HT-29 (cell line): ENCODE measurements around the gene COL12A1. TPM values are rescaled to one million over a fixed set of nuclear protein-coding genes. Genes with fewer than 3 reads are reported as not detected.

Source experiments
- DNase-seq: peaks from one replicate; pipeline ENCODE4 v3.0.0-alpha.2; 2015; ENCODE audit warnings: low spot score
- total RNA-seq: library from RNA; depleted of rRNA; stranded (reverse); fragments of >200 nt; shearing (Covaris generic); gene quantifications from 2 replicates; pipeline ENCODE4 v1.2.3, GENCODE V29; 2014

The COL12A1 gene
- total RNA-seq, 1 experiment from 2014 or later, result 0.05 TPM

GRCh38 chr6:75103431-75103830 lies 102.4 kb downstream of the COL12A1 start:
- DNase-seq, result no peak

- DNase-seq, result no peak
Observed at GRCh38 chr6:75102301-75102700, 103.6 kb downstream of the COL12A1 start.

- DNase-seq, result no peak
Observed at GRCh38 chr6:75101896-75102295, 104.0 kb downstream of the COL12A1 start.

- peak; percentile 55 for DNase-seq
Observed at GRCh38 chr6:75098709-75099108, 107.1 kb downstream of the COL12A1 start.

- DNase-seq, result no peak
Observed at GRCh38 chr6:75096966-75097365, 108.9 kb downstream of the COL12A1 start.

- no peak for DNase-seq
Observed at GRCh38 chr6:75094614-75095200, 111.1 kb downstream of the COL12A1 start.

- no peak for DNase-seq
Observed at GRCh38 chr6:75091467-75092190, 114.2 kb downstream of the COL12A1 start.

GRCh38 chr6:75090576-75090975 lies 115.3 kb downstream of the COL12A1 start:
- DNase-seq, result no peak

GRCh38 chr6:75089921-75090320 lies 115.9 kb downstream of the COL12A1 start:
- DNase-seq, result no peak

GRCh38 chr6:75089151-75089897 lies 116.5 kb downstream of the COL12A1 start:
- DNase-seq, result no peak

GRCh38 chr6:75085931-75086635 lies 119.8 kb downstream of the COL12A1 start:
- no peak for DNase-seq

GRCh38 chr6:75084872-75085381 lies 120.9 kb downstream of the COL12A1 start:
- DNase-seq, result no peak

GRCh38 chr6:75084018-75084417 lies 121.8 kb downstream of the COL12A1 start:
- no peak for DNase-seq

GRCh38 chr6:75081921-75082320 lies 123.9 kb downstream of the COL12A1 start:
- DNase-seq, result no peak

GRCh38 chr6:75081047-75081446 lies 124.8 kb downstream of the COL12A1 start:
- no peak for DNase-seq

- DNase-seq, result no peak
Observed at GRCh38 chr6:75079589-75079988, 126.3 kb downstream of the COL12A1 start.

GRCh38 chr6:75077701-75078100 lies 128.2 kb downstream of the COL12A1 start:
- no peak for DNase-seq

GRCh38 chr6:75076009-75076408 lies 129.8 kb downstream of the COL12A1 start:
- no peak for DNase-seq

- no peak for DNase-seq
Observed at GRCh38 chr6:75070244-75070643, 135.6 kb downstream of the COL12A1 start.

GRCh38 chr6:75065523-75065922 lies 140.3 kb downstream of the COL12A1 start:
- DNase-seq, result no peak

GRCh38 chr6:75052491-75052890 lies 153.4 kb downstream of the COL12A1 start:
- DNase-seq, result no peak

- no peak for DNase-seq
Observed at GRCh38 chr6:75049308-75049707, 156.5 kb downstream of the COL12A1 start.
